Activated CD8-positive, alpha-beta memory T cell treated with anti-CD3 and anti-CD28 coated beads, Interleukin-2, amount 50 U/mL, for 1 hour (primary cell): ENCODE measurements around the gene NDRG3.
"Not testable (repeated sequence)": the region's sequence is repeated elsewhere in the genome, so short reads cannot be mapped to it uniquely, and the experiment has no call there.

Experiments used
- DNase-seq: peaks from one replicate; pipeline ENCODE4 v3.0.0-alpha.2; 2020; ENCODE audit errors: extremely low read depth

The NDRG3 gene

GRCh38 chr20:36760647-36761046 lies 14.8 kb upstream of the NDRG3 start:
- no peak for DNase-seq

- no peak for DNase-seq
These were observed 12.4 kb upstream of the NDRG3 start for GRCh38 chr20:36758276-36758675.

DNA sequence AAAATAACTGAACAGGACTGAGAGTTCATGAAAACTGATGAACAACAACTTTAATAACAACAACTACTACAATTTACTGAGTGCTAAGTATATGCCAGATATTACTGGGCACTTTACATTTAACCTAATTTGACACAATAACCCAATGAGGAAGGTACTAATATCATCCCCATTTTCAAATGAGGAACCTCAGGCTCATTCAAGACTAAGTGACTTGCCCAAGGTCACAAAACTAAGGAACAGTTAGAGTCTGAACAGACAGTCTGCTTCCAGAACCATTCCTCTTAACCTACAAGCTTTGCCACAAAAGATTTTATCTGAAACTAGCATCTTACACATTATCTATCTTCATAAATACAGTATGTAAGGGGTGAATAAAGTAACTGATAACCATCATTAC lies 10.6 kb upstream of the NDRG3 start:
- no peak for DNase-seq

DNA sequence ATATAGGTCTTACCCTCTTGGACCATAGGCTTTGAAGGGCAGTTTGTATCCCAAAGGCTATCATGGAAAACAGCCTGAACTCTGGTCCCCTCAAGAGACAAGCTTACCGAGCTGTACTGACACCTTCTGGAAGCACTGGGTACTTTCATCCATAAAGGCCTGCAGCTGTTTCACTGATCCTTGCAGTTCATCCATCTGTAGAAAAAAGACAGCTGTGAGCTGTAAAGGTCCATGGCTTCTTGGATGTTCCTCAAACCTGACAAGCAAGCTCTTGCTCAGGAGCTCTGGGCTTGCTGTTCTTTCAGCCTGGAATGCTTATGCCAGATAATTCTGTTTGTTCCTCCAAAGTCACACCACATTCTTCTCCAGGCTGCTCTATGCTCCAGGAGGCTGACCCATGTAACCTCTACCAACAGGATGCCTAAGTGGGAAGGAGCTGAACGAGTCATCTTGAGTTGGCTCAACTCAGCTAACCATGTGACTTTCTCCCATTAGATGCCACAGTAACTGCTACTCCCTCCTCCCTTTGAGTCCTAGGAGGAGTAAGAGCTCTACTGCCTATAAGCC lies 8.8 kb upstream of the NDRG3 start:
- DNase-seq: no peak

GRCh38 chr20:36752582-36752981 lies 6.7 kb upstream of the NDRG3 start:
- no peak for DNase-seq

- DNase-seq: no peak
These were observed 510 bp downstream of the NDRG3 start for GRCh38 chr20:36745234-36745926.

DNA sequence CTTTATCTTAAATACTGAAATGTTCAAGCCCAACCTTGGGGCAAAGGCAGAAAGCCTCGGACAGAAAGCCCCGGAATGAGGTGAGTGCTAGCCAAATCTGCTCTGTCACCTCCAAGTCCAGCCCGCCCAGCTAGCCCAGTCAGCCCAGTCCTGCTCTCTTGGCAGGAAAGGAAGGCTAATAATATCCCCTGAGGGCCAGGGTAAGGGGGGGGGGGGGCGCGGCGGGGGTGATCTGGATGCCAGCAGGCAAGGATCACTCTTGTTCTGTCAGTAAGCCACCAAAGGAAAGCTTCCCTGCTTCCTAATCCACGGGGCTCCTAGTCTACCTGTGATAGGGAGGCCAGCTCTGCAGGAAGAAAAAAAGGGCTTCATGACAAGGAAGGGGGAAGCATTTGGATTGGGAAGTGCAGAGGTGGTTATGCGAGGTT lies 1.1 kb downstream of the NDRG3 start:
- no peak for DNase-seq

- no peak for DNase-seq
These were observed 1.6 kb downstream of the NDRG3 start for GRCh38 chr20:36744243-36744642.

DNA sequence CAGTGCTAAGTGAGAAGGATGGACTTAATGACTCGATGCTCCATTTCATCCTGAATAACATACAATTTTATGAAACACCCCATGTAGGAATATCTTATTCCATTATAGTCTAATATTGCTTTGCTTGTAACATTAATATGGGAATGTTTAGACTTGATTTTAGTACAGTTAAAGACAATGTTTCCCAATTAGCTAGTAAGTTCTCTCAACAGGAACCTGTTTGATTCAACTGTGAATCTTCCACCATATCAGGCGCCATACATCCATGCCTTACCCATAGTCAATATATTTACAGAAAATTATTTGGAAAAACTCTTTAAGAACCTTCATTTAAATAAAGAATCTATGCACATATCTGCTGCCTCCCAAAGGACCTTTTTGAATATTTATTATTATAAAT lies 3.3 kb downstream of the NDRG3 start:
- no peak for DNase-seq

- DNase-seq: no peak
These were observed 4.8 kb downstream of the NDRG3 start for GRCh38 chr20:36741072-36741471.

DNA sequence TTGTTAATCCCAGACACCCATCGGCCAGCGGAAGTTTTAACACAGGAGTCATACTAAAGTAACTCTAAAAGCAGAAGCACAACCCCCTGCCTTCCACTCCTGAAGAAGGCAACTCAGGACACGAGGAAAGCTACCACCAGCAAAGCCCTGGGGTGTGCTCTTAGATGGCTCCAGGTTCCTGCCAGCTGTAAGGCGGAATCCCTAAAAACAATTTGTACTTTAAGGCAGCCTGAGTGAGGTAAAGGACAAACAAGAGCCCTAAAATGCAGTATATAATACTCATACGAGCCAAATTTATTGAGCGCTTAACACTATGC lies 8.7 kb downstream of the NDRG3 start:
- DNase-seq: no peak

- no peak for DNase-seq
These were observed 9.3 kb downstream of the NDRG3 start for GRCh38 chr20:36736451-36737182.

GRCh38 chr20:36732456-36732855 lies 13.4 kb downstream of the NDRG3 start:
- DNase-seq: no peak

DNA sequence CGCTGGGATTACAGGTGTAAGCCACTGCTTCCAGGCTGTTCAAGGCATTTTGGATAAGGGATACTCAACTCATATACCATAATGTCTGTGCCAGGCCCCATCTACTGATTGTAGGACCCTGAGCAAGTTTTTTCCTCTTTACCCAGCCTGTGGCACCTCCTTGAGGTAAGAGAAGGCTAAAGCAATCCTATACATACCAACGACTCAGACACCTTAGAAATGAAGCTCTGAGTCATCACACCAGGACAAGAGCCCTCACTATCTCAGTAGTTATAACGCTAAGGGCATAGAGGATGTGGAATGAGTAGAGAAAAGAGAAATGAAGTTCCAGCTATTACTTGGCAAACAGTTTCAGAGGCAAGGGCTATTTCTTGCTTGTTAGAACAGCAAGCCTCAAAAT lies 16.9 kb downstream of the NDRG3 start:
- no peak for DNase-seq

- DNase-seq: no peak
These were observed 19.7 kb downstream of the NDRG3 start for GRCh38 chr20:36726168-36726567.

DNA sequence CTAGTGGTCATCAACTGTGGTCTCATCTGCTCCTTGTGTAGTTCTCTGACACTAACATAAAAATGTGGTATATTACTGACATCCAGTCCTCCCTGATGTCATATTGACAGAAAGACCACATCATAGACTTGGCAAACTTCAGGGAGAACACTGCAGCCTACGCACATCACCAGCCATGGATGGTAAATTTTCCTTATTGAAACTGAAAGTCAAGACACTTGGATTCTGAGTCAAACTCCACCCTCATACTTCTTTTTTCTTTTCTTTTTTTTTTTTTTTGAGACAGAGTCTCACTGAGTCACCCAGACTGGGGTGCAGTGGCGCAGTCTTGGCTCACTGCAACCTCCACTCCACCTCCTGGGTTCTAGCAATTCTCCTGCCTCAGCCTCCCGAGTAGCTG lies 25.4 kb downstream of the NDRG3 start:
- no peak for DNase-seq

DNA sequence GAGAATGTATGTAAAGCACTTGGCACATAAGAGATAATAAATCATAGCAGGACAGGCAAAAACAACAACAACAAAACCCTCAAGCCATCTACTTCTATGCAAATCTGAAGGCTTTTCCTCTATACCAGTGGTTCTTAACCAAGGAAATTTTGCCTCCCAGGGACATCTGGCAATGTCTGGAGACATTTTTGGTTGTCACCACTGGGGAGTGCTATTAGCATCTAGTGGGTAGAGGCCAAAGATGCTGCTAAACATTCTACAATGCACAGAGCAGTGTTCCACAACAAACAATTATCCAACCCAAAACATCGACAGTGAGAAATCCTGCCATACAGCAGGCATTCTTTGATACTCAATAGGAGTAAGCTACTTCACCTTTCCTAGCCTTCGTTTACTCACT lies 28.2 kb downstream of the NDRG3 start:
- DNase-seq: no peak

GRCh38 chr20:36717021-36717420 lies 28.9 kb downstream of the NDRG3 start:
- DNase-seq: no peak

DNA sequence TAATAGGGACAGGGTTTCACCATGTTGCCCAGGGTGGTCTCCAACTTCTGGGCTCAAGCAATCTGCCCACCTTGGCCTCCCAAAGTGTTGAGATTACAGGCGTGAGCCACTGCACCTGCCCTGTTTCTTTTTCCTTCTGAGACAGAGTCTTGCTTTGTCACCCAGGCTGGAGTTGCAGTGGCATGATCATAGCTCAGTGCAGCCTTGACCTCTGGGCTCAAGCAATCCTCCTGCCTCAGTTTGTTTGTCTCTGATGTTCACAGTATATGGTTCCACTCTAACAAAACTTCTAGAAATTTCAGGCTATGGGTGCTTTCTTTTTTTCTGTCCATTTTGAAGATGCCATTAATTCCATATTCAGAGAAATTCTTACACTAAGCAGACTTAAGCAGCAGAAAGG lies 33.1 kb downstream of the NDRG3 start:
- no peak for DNase-seq

GRCh38 chr20:36709126-36709525 lies 36.8 kb downstream of the NDRG3 start:
- no peak for DNase-seq

DNA sequence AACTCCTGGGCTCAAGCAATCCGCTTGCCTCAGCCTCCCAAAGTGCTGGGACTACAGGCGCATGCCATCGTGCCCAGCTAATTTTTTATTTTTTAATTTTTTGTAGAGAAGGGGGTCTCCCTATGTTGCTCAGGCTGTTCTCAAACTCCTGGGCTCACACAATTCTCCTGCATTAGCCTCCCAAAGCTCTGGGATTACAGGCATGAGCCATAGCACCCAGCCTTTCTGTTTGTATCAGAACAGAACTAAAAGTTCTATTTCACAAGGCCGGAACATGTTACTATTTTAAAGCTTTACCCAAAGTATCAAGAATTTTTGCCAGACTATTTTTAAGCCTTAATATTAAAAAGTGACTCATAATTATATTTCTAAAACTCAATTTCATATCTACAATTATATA lies 42.4 kb downstream of the NDRG3 start:
- no peak for DNase-seq

GRCh38 chr20:36700438-36700837 lies 45.5 kb downstream of the NDRG3 start:
- no peak for DNase-seq

- DNase-seq: not testable (repeated sequence)
These were observed 50.4 kb downstream of the NDRG3 start for GRCh38 chr20:36695467-36695866.
